Measurements from ENCODE around the gene ZG16. TPM values are rescaled to one million over a fixed set of nuclear protein-coding genes. Genes with fewer than 3 reads are reported as not detected.
A peak's percentile ranks its signal among the peaks of the same experiment; 100 is the strongest.
"Not testable (repeated sequence)": the region's sequence is repeated elsewhere in the genome, so short reads cannot be mapped to it uniquely, and the experiment has no call there.

Gene ZG16
- total RNA-seq, 1 donor from 2014 or later = not detected

DNA sequence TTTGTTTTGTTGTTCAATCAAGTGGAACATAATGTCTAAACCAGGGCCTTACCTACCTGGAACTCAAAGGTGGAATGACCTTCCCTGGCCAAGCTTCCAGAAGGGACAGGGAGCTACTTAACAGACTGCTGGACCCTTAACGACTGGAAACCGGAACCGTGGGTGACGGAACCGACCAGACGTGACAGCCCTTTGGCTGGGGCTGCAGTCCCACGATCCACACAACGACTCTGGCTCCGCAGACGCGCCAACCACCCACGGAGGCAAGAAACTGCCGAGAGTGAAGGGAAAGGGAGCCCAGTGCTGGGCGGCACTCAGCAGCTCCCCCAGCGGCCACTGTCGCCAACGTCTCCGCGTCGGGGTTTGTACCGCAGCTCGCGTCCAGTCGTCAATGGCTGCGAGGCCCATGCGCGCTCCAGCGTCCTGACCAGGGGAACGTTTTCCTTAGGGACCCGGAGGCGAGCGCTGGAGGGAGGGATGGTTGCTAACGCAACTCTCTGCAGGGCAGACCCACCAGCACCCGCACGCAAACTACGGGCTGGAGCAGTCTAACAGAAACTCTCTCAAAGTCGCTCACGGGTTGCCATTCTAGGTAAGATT is 6.9 kb downstream of the ZG16 start:
- peak overlapping the region; percentile 62 for H3K4me3 Mint-ChIP-seq (ENCODE audit: unreplicated experiment)
- peaks cover 12% of the 10 kb centered on the region for H3K4me1 Mint-ChIP-seq (ENCODE audit: unreplicated experiment)
- H3K36me3 Mint-ChIP-seq (ENCODE audit: unreplicated experiment) = no peaks in the 10 kb centered on the region
- H3K27ac Mint-ChIP-seq (ENCODE audit: unreplicated experiment) = no peak overlapping the region
- H3K27me3 Mint-ChIP-seq (ENCODE audit: unreplicated experiment) = peaks cover 5% of the 10 kb centered on the region
- H3K9me3 Mint-ChIP-seq (ENCODE audit: unreplicated experiment) = no peaks in the 10 kb centered on the region
- DNase-seq (ENCODE audit: extremely low spot score, unreplicated experiment) = no peak
- TF ChIP-seq, protein P1, sequence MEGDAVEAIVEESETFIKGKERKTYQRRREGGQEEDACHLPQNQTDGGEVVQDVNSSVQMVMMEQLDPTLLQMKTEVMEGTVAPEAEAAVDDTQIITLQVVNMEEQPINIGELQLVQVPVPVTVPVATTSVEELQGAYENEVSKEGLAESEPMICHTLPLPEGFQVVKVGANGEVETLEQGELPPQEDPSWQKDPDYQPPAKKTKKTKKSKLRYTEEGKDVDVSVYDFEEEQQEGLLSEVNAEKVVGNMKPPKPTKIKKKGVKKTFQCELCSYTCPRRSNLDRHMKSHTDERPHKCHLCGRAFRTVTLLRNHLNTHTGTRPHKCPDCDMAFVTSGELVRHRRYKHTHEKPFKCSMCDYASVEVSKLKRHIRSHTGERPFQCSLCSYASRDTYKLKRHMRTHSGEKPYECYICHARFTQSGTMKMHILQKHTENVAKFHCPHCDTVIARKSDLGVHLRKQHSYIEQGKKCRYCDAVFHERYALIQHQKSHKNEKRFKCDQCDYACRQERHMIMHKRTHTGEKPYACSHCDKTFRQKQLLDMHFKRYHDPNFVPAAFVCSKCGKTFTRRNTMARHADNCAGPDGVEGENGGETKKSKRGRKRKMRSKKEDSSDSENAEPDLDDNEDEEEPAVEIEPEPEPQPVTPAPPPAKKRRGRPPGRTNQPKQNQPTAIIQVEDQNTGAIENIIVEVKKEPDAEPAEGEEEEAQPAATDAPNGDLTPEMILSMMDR (IDR thresholded peaks at IDR 0.05) = peak; percentile 72

DNA sequence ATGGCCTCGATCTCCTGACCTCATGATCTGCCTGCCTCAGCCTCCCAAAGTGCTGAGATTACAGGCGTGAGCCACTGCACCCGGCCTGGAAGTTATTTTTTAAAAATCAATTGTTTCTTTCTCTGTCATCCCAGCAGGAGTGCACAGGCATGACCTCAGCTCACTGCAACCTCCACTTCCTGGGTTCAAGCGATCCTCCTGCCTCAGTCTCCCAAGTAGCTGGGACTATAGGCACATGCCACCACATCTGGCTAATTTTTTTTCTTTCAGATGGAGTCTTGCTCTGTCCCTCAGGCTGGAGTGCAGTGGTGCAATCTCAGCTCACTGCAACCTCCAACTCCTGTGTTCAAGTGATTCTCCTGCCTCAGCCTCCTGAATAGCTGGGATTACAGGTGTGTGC is 9.1 kb downstream of the ZG16 start:
- H3K4me3 Mint-ChIP-seq (ENCODE audit: unreplicated experiment); H3K36me3 Mint-ChIP-seq (ENCODE audit: unreplicated experiment); H3K27me3 Mint-ChIP-seq (ENCODE audit: unreplicated experiment); DNase-seq (ENCODE audit: extremely low spot score, unreplicated experiment); H3K9me3 Mint-ChIP-seq (ENCODE audit: unreplicated experiment); H3K27ac Mint-ChIP-seq (ENCODE audit: unreplicated experiment): not testable (repeated sequence)
- H3K4me1 Mint-ChIP-seq (ENCODE audit: unreplicated experiment) = peaks cover 27% of the 10 kb centered on the region

DNA sequence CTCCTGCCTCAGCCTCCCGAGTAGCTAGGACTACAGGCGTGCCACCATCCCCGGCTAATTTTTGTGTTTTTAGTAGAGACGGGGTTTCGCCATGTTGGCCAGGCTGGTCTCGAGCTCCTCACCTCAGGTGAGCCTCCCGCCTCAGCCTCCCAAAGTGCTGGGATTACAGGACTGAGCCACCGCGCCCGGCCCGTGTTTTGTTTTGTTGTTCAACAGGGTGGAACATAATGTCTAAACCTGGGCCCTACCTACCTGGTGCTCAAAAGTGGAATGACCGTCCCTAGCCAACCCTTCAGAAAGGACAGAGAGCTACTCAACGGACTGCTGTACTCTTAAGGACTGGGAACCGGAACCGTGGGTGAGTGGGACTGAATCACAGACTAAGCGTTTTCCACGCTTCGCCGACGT is 11.7 kb downstream of the ZG16 start:
- Mint-ChIP-seq H3K36me3 (ENCODE audit: unreplicated experiment) (no peaks in the 10 kb centered on the region), H3K27ac (ENCODE audit: unreplicated experiment) (peak overlapping the region; percentile 97), H3K9me3 (ENCODE audit: unreplicated experiment) (no peaks in the 10 kb centered on the region), H3K4me3 (ENCODE audit: unreplicated experiment) (peak overlapping the region; percentile 100), H3K4me1 (ENCODE audit: unreplicated experiment) (peaks cover 35% of the 10 kb centered on the region), H3K27me3 (ENCODE audit: unreplicated experiment) (no peaks in the 10 kb centered on the region)
- no peak for DNase-seq (ENCODE audit: extremely low spot score, unreplicated experiment)
- TF ChIP-seq, protein P1 (IDR thresholded peaks at IDR 0.05) = no peak

- peak within 1 kb of the TSS; percentile 100 for H3K4me3 Mint-ChIP-seq (ENCODE audit: unreplicated experiment)
- H3K27ac Mint-ChIP-seq (ENCODE audit: unreplicated experiment) = peak within 1 kb of the TSS; percentile 97
- peaks cover 30% of the 10 kb centered on the region for H3K4me1 Mint-ChIP-seq (ENCODE audit: unreplicated experiment)
These were observed 12.3 kb downstream of the ZG16 start, which contains the start of gene KIF22 for GRCh38 chr16:29790183-29790948. KIF22 (plus strand) TSS chr16:29790751; CDS start chr16:29790760, 9 bp downstream.

GRCh38 chr16:29790949-29791844 is 13.1 kb downstream of the ZG16 start:
- Mint-ChIP-seq H3K4me3 (ENCODE audit: unreplicated experiment) (peak overlapping the region; percentile 100), H3K9me3 (ENCODE audit: unreplicated experiment) (no peaks in the 10 kb centered on the region), H3K27me3 (ENCODE audit: unreplicated experiment) (no peaks in the 10 kb centered on the region), H3K4me1 (ENCODE audit: unreplicated experiment) (peaks cover 28% of the 10 kb centered on the region), H3K27ac (ENCODE audit: unreplicated experiment) (peak overlapping the region; percentile 97), H3K36me3 (ENCODE audit: unreplicated experiment) (no peaks in the 10 kb centered on the region)
- TF ChIP-seq, protein P1 (IDR thresholded peaks at IDR 0.05) = no peak
- no peak for DNase-seq (ENCODE audit: extremely low spot score, unreplicated experiment)

More at GRCh38 chr16:29790183-29790948, 12.3 kb downstream of the ZG16 start, which contains the start of gene KIF22:
- peak; percentile 100 for DNase-seq (ENCODE audit: extremely low spot score, unreplicated experiment)
- Mint-ChIP-seq H3K36me3 (ENCODE audit: unreplicated experiment) (no peaks in the 10 kb centered on the region), H3K9me3 (ENCODE audit: unreplicated experiment) (no peaks in the 10 kb centered on the region), H3K27me3 (ENCODE audit: unreplicated experiment) (no peaks in the 10 kb centered on the region)
- TF ChIP-seq, protein P1 (IDR thresholded peaks at IDR 0.05) = peak; percentile 77
